Dedifferentiated amniotic fluid mesenchymal stem cell (primary cell): Measurements from ENCODE around the gene REL.
A peak's percentile ranks its signal among the peaks of the same experiment; 100 is the strongest.
"Not testable (repeated sequence)": the region's sequence is repeated elsewhere in the genome, so short reads cannot be mapped to it uniquely, and the experiment has no call there.

Experiments
- DNase-seq: peaks from one replicate; pipeline ENCODE4 v3.0.0-alpha.2; 2016; ENCODE audit errors: extremely low spot score

REL gene

GRCh38 chr2:60925994-60926740, 44.8 kb downstream of the REL start:
- DNase-seq = peak; percentile 30

GRCh38 chr2:60926741-60927552, 45.6 kb downstream of the REL start:
- DNase-seq = no peak

GRCh38 chr2:60932061-60932460, 50.7 kb downstream of the REL start:
- not testable (repeated sequence) for DNase-seq

DNA sequence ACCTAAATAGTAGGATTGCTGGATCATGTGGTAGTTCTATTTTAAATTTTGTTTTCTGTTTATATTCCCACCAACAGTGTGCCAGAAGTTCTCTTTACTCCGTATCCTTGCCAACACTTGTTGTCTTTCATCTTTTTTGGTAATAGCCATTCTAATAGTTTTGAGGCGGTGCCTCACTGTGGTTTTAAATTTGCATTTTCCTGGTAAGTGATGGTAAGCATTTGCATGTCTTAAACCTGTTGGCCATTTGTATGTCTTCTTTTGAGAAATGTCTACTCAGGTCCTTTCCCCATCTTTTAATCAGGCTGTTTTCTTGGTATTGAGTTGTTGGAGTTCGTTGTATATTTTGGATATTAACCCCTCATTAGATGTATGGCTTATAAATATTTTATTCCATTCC, 51.6 kb downstream of the REL start:
- no peak for DNase-seq

DNA sequence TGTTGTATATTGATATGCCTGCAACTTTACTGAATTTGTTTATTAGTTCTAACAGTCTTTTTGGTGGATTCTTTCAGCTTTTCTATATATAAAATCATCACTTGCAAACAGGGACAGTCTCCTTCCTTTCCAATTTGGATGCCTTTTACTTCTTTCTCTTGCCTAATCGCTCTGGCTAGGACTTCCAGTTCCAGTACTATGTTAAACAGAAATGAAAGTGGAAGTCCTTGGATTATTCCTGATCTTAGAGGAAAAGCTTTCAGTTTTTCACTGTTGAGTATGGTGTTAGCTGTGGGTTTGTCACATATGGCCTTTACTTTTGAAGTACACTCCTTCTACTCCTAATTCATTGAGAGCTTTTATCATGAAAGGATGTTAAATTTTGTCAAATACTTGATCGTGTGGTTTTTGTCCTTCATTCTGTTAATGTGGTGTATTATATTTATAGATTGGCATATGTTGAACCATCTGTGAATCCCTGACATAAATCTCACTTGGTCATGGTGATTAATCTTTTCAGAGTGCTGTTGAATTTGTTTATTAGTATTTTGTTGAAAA, 52.9 kb downstream of the REL start:
- no peak for DNase-seq

- no peak for DNase-seq
These were observed 55.4 kb downstream of the REL start for GRCh38 chr2:60936757-60937156.

DNA sequence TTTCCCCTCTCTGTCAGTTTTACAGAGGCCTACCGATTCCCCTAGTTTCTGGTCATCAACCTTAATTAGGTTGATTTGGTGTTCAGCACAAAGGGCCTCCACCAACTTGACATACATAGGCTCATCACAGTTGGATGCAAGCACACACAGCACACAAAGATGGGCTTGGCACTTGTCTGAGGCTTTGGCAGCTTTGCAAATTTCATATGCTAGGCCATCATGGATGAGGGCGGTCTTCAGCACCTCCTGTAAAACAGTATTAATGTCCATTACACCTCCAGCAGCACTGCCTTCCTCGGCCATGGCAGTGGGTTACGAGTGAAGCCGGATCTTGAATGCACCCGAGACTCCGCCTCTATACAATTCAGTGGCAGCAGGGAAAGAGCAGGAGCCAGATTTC, 56.9 kb downstream of the REL start:
- no peak for DNase-seq

- no peak for DNase-seq
These were observed 58.2 kb downstream of the REL start for GRCh38 chr2:60939622-60940021.

DNA sequence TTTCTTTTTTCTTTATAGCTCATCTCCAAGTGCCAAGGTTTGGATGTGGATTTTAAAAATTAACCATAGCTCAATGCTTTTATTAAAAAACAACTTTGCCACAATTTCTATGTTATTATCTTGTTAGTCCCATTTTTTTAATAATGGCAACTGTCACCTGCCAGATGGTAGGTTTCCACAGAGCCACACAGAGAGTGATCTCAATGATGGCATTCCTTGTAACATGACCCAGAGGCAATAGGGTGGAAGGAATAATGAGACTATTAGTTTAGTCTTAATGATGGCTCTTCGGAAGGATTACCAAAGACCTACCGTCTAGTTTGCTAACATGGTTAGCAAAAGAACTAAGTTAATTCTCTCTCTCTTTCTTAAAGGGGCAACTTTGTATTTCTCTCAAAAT, 64.0 kb downstream of the REL start:
- DNase-seq = no peak

DNA sequence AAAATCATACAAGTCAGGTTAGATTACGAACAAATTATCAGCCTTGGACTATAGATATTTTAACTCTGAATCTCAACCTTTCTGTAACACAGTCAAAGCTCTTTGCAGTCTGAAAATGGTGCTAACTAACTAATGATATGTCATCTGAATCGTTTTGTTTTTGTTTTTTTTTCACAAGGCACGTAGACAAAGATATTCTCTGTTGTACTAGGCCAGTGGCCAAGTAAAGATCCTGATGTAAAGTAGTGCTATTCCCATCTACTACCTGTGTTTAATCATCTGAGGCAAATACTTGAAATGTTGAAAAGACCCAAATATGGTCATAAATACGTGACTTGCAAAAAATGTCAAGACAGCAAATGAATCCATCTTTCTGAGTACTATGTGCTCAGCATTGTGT, 65.7 kb downstream of the REL start:
- no peak for DNase-seq

GRCh38 chr2:60948161-60948560, 66.8 kb downstream of the REL start:
- no peak for DNase-seq

DNA sequence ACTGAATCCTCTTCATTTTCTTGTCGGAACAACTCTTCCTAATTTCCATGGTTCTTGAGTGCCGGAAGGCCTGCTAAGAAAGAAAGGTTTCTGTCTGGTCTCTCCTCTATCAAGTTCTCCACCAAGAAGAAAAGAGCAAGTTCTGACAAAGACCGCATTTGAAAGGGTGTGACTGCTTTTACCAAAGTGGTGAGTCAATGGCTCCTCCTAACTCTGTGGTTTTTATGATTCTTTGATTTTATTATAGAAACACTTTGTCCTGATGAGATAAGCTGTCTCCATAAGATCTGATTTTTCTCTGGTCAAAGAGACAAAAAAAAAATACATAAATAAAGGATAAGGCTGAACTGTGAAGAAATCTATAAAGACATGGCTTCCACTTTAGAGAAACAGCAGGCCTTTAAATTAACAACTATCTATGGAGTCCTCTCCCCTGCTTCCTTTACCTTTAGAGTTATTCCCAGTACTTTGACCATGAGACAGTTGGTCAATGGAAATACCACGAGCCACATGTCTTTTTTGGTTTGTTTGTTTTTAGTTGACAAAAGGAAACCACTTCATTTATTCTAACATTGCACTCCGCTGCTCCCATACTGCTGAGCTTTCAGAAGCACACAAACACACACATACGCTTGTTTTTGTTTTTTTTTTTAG, 67.7 kb downstream of the REL start:
- DNase-seq = no peak

GRCh38 chr2:60954139-60954538, 72.8 kb downstream of the REL start:
- no peak for DNase-seq

- no peak for DNase-seq
These were observed 75.8 kb downstream of the REL start for GRCh38 chr2:60957224-60957623.

- no peak for DNase-seq
These were observed 76.3 kb downstream of the REL start for GRCh38 chr2:60957643-60958042.

- no peak for DNase-seq
These were observed 77.0 kb downstream of the REL start for GRCh38 chr2:60958361-60958760.

GRCh38 chr2:60958800-60959199, 77.4 kb downstream of the REL start:
- DNase-seq = no peak

DNA sequence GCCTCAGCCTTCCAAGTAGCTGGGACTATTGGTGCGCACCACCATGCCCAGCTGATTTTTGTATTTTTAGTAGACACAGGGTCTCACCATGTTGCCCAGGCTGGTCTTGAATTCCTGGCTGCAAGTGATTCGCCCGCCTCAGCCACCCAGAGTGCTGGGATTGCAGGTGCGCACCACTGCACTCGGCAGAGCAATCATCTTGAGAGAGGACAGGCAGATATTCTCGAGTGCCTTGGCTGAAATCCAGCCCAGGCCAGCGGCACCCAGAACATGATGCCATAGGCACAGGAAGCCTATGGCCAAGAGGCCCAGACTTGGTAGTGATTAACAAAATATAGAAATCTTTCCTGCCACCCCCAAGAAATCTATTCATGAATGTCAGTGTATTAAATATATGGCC, 78.1 kb downstream of the REL start:
- no peak for DNase-seq

- DNase-seq = no peak
These were observed 79.3 kb downstream of the REL start for GRCh38 chr2:60960706-60961105.

DNA sequence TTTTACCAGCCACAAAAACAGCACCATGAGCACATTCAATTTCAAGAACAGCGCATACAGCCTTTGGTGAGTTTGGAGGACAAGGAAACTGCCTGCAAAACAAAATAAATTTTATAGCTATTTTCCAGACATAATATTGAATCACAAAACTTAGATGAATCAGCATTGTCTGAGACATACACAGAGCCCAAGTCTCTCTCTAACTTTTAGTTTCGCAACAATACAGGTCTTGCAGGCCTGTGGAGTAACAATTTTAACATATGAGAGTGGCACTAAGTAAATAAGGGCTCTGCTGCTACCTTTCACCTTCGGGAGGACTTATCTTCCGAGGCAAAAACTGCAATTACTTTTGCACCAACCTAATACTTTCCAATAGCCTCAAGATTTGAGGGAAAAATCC, 80.1 kb downstream of the REL start:
- peak; percentile 41 for DNase-seq

- no peak for DNase-seq
These were observed 81.2 kb downstream of the REL start for GRCh38 chr2:60962528-60962927.

DNA sequence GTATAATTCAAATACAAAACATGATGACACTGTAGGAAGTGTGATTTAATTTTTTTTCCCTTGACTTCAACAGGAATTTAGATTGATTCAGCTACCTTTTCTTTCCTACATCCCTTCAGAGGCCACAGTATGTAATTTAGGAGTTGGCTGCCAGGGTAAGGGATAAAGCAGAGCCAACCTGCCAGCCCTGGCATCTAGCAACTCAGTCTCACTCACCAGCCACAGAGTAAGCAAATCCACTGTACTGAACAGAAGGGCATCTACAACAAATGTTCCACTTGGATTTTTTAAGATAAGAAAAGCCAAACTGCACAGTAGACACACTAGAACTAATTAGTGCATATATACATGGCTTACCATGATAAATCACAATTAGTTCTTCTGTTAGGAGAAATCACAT, 81.8 kb downstream of the REL start:
- DNase-seq = no peak
